ENCODE data around the gene CHST14. TPM values are rescaled to one million over a fixed set of nuclear protein-coding genes. Genes with fewer than 3 reads are reported as not detected.

The CHST14 gene
- total RNA-seq, 1 experiment from 2014 or later: 12.4 TPM

- DNase-seq: no peak
- Histone ChIP-seq H3K27me3 (peaks cover 2% of the 10 kb centered on the region; the same call in 1 of the 2 replicates), H3K9me3 (no peaks in the 10 kb centered on the region), H3K36me3 (no peaks in the 10 kb centered on the region), H3K4me3 (no peak overlapping the region)
Observed at GRCh38 chr15:40438712-40439111, 32.1 kb upstream of the CHST14 start.

- H3K4me3 ChIP-seq: peak overlapping the region; percentile 56
- DNase-seq: no peak
- peaks cover 2% of the 10 kb centered on the region; the same call in 1 of the 2 replicates for H3K27me3 ChIP-seq
- H3K36me3 ChIP-seq: no peaks in the 10 kb centered on the region
- no peaks in the 10 kb centered on the region for H3K9me3 ChIP-seq
Observed at GRCh38 chr15:40439461-40439959, 31.3 kb upstream of the CHST14 start.

- Histone ChIP-seq H3K27me3 (peaks cover 2% of the 10 kb centered on the region; the same call in 1 of the 2 replicates), H3K36me3 (no peaks in the 10 kb centered on the region), H3K4me3 (peak overlapping the region; percentile 56), H3K9me3 (no peaks in the 10 kb centered on the region)
- peak; percentile 42 for DNase-seq
Observed at GRCh38 chr15:40439960-40440742, 30.6 kb upstream of the CHST14 start.

GRCh38 chr15:40440743-40441564 lies 29.8 kb upstream of the CHST14 start, which contains the start of gene BAHD1:
BAHD1 (plus strand) TSS chr15:40440953; CDS start chr15:40458465, 17,512 bp downstream.
- peak; percentile 96 for DNase-seq
- H3K36me3 ChIP-seq: no peaks in the 10 kb centered on the region
- H3K4me3 ChIP-seq: peak within 1 kb of the TSS; percentile 56

GRCh38 chr15:40441565-40442531 lies 28.9 kb upstream of the CHST14 start:
- no peaks in the 10 kb centered on the region for H3K9me3 ChIP-seq
- H3K36me3 ChIP-seq: no peaks in the 10 kb centered on the region
- no peaks in the 10 kb centered on the region for H3K27me3 ChIP-seq
- H3K4me3 ChIP-seq: peak overlapping the region; percentile 56
- no peak for DNase-seq

More at GRCh38 chr15:40440743-40441564, 29.8 kb upstream of the CHST14 start, which contains the start of gene BAHD1:
- Histone ChIP-seq H3K27me3 (no peaks in the 10 kb centered on the region), H3K9me3 (no peaks in the 10 kb centered on the region)

- DNase-seq: no peak
- no peaks in the 10 kb centered on the region for H3K27me3 ChIP-seq
- H3K36me3 ChIP-seq: no peaks in the 10 kb centered on the region
- H3K9me3 ChIP-seq: no peaks in the 10 kb centered on the region
- H3K4me3 ChIP-seq: no peak overlapping the region
Observed at GRCh38 chr15:40443255-40443654, 27.5 kb upstream of the CHST14 start.

- Histone ChIP-seq H3K27me3 (no peaks in the 10 kb centered on the region), H3K4me3 (no peak overlapping the region), H3K9me3 (no peaks in the 10 kb centered on the region), H3K36me3 (no peaks in the 10 kb centered on the region)
- DNase-seq: no peak
Observed at GRCh38 chr15:40443846-40444245, 26.9 kb upstream of the CHST14 start.

GRCh38 chr15:40444736-40445135 lies 26.0 kb upstream of the CHST14 start:
- Histone ChIP-seq H3K27me3 (no peaks in the 10 kb centered on the region), H3K9me3 (no peaks in the 10 kb centered on the region), H3K4me3 (no peak overlapping the region), H3K36me3 (no peaks in the 10 kb centered on the region)
- DNase-seq: no peak

GRCh38 chr15:40445421-40445922 lies 25.3 kb upstream of the CHST14 start:
- DNase-seq: peak; percentile 49
- no peaks in the 10 kb centered on the region for H3K27me3 ChIP-seq
- H3K36me3 ChIP-seq: no peaks in the 10 kb centered on the region
- no peak overlapping the region for H3K4me3 ChIP-seq
- H3K9me3 ChIP-seq: no peaks in the 10 kb centered on the region

GRCh38 chr15:40446144-40446543 lies 24.6 kb upstream of the CHST14 start:
- no peak for DNase-seq
- H3K4me3 ChIP-seq: no peak overlapping the region
- no peaks in the 10 kb centered on the region for H3K27me3 ChIP-seq
- no peaks in the 10 kb centered on the region for H3K36me3 ChIP-seq
- H3K9me3 ChIP-seq: no peaks in the 10 kb centered on the region

GRCh38 chr15:40448354-40448753 lies 22.4 kb upstream of the CHST14 start:
- Histone ChIP-seq H3K27me3 (no peaks in the 10 kb centered on the region), H3K4me3 (no peak overlapping the region), H3K36me3 (no peaks in the 10 kb centered on the region), H3K9me3 (no peaks in the 10 kb centered on the region)
- DNase-seq: no peak

GRCh38 chr15:40449275-40449674 lies 21.5 kb upstream of the CHST14 start:
- DNase-seq: peak; percentile 33
- Histone ChIP-seq H3K9me3 (no peaks in the 10 kb centered on the region), H3K27me3 (no peaks in the 10 kb centered on the region), H3K36me3 (no peaks in the 10 kb centered on the region), H3K4me3 (no peak overlapping the region)

GRCh38 chr15:40450047-40450446 lies 20.7 kb upstream of the CHST14 start:
- no peaks in the 10 kb centered on the region for H3K27me3 ChIP-seq
- H3K9me3 ChIP-seq: no peaks in the 10 kb centered on the region
- no peaks in the 10 kb centered on the region for H3K36me3 ChIP-seq
- no peak for DNase-seq
- H3K4me3 ChIP-seq: no peak overlapping the region

- Histone ChIP-seq H3K4me3 (no peak overlapping the region), H3K27me3 (no peaks in the 10 kb centered on the region), H3K9me3 (no peaks in the 10 kb centered on the region), H3K36me3 (no peaks in the 10 kb centered on the region)
- DNase-seq: no peak
Observed at GRCh38 chr15:40451527-40452158, 19.1 kb upstream of the CHST14 start.

GRCh38 chr15:40452296-40453090 lies 18.3 kb upstream of the CHST14 start:
- no peak for DNase-seq
- Histone ChIP-seq H3K9me3 (no peaks in the 10 kb centered on the region), H3K36me3 (no peaks in the 10 kb centered on the region), H3K4me3 (no peak overlapping the region), H3K27me3 (no peaks in the 10 kb centered on the region)

Data from MG63 (cell line).